ENCODE measurements around the gene DGKG.

DNA sequence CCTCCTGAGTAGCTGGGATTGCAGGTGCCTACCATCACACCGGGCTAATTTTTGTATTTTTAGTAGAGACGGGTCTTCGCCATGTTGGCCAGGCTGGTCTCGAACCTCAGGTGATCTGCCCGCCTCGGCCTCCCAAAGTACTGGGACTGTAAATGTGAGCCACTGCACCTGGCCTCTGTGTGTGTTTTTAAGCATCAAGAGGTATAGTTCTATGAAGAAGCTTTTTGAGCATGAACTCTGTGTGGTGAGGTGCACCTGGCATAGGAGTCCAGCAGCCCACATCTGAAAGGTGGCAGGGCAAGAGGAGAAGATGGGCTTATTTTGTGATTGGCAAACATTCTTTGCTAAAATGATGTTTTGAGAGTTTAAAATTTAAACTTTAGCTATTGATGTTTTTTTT, 118.0 kb downstream of the DGKG start:
- TF ChIP-seq POLR2A (IDR thresholded peaks at IDR 0.05): no peak
- TF ChIP-seq, protein P1, sequence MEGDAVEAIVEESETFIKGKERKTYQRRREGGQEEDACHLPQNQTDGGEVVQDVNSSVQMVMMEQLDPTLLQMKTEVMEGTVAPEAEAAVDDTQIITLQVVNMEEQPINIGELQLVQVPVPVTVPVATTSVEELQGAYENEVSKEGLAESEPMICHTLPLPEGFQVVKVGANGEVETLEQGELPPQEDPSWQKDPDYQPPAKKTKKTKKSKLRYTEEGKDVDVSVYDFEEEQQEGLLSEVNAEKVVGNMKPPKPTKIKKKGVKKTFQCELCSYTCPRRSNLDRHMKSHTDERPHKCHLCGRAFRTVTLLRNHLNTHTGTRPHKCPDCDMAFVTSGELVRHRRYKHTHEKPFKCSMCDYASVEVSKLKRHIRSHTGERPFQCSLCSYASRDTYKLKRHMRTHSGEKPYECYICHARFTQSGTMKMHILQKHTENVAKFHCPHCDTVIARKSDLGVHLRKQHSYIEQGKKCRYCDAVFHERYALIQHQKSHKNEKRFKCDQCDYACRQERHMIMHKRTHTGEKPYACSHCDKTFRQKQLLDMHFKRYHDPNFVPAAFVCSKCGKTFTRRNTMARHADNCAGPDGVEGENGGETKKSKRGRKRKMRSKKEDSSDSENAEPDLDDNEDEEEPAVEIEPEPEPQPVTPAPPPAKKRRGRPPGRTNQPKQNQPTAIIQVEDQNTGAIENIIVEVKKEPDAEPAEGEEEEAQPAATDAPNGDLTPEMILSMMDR (IDR thresholded peaks at IDR 0.05): no peak
